ENCODE measurements around the gene KIRREL3. TPM values are rescaled to one million over a fixed set of nuclear protein-coding genes. Genes with fewer than 3 reads are reported as not detected.

The KIRREL3 gene
- total and polyA plus RNA-seq, 2 of the 8 experiments (the other 6 are each of a cell fraction or from before 2014, with no cell fraction given): 0.29 to 0.32 TPM

DNA sequence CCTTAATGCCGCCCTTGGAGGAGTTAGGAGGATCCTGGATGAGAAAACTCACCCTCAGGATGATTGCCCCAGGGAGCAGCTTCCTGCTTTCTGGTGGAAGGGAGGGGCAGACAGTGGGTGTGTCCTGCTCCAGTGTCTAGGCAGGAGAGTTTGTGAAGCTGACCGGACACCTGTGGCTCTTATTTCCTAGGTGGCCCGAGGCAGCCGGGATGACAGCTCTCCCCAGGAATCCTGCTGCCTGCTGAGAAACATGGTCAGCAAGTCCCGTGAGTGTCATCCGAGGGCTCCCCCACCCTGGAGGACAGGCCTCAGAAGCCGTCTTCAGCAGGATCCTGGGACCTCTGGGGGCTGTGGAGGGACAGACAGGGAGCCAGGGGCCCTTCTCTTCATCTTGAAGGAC is 594.7 kb downstream of the KIRREL3 start:
- DNase-seq (ENCODE audit: low read depth in 1 of 2, low spot score in 2 of 2) (no peak), FAIRE-seq (no peak)
- H3K79me1 ChIP-seq (ENCODE audit: low read depth, low read length): peaks cover 4% of the 10 kb centered on the region
- no peak overlapping the region for H4K5ac ChIP-seq (ENCODE audit: insufficient read length, low read depth, low read length)
- H3K23ac ChIP-seq (ENCODE audit: insufficient read length): no peak overlapping the region
- H3K4me2 ChIP-seq (ENCODE audit: insufficient read depth in 1 of 2, low read depth in 2 of 2, low read length in 2 of 2): no peak overlapping the region
- H2BK5ac ChIP-seq (ENCODE audit: low read depth, low read length): no peak overlapping the region
- WGBS, 2 experiments (ENCODE audit: extremely low coverage in 1 of 2, insufficient coverage in 1 of 2, insufficient read length in 1 of 2, insufficient replicate concordance in 2 of 2, low coverage in 1 of 2, low lambda C conversion rate in 2 of 2, missing lambda C conversion rate in 1 of 2): 82% methylated on average over 7 of the region's 7 CpGs; no CpG with 5 or more reads in 1 of the 2 experiments
- no peak overlapping the region for H3K4ac ChIP-seq (replicated peaks; ENCODE audit: insufficient read length, low read depth, low read length)
- no peak overlapping the region for H2AK5ac ChIP-seq (ENCODE audit: low read depth, low read length)
- no peak overlapping the region for H2BK20ac ChIP-seq (ENCODE audit: low read length)
- H3K14ac ChIP-seq (ENCODE audit: insufficient read length): no peak overlapping the region
- H3K56ac ChIP-seq (replicated peaks; ENCODE audit: insufficient read length, low read depth, low read length): no peak overlapping the region
- peaks cover 2 to 15% (median 7%) of the 10 kb centered on the region in 4 experiments; a peak in 6 of 7 replicates for H3K4me1 ChIP-seq (replicated peaks in 1 of 4; ENCODE audit: control insufficient read depth in 3 of 4, insufficient read depth in 4 of 4, low read length in 3 of 4)
- H3K18ac ChIP-seq (ENCODE audit: extremely low read depth, low read length): no peak overlapping the region
- H3K27ac ChIP-seq (ENCODE audit: low read depth, low read length): no peak overlapping the region
- no peak overlapping the region for H3K4me3 ChIP-seq (ENCODE audit: extremely low read depth in 1 of 4, insufficient read depth in 2 of 4, low read depth in 3 of 4, low read length in 4 of 4)
- H4K8ac ChIP-seq (ENCODE audit: extremely low read depth, insufficient read depth, low read length): no peak overlapping the region
- no peaks in the 10 kb centered on the region for H3K23me2 ChIP-seq (ENCODE audit: low read depth, low read length)
- no peak overlapping the region for H2BK15ac ChIP-seq (ENCODE audit: low read length)
- peaks cover 0 to 4% (median 1%) of the 10 kb centered on the region in 4 experiments; a peak in 2 of 8 replicates for H3K36me3 ChIP-seq (ENCODE audit: control insufficient read depth in 2 of 4, insufficient read depth in 4 of 4, low read length in 3 of 4)
- no peaks in the 10 kb centered on the region for H3K79me2 ChIP-seq (ENCODE audit: control insufficient read depth in 1 of 2, insufficient read depth in 2 of 2, low read length in 2 of 2)
- H4K20me1 ChIP-seq (replicated peaks in 1 of 2; ENCODE audit: control insufficient read depth in 1 of 2, insufficient read depth in 2 of 2, low read length in 2 of 2): no peaks in the 10 kb centered on the region
- ChIA-PET CTCF (ENCODE audit: partially characterized antibody) (interaction anchor here (1.6 to 3.5 kb wide), 2 partner anchors 75 to 95 kb away, joined by 6 to 12 read pairs; no protein-coding TSS in a partner anchor), POLR2A (ENCODE audit: partially characterized antibody) (interaction anchor here (0.8 to 1.2 kb wide), 2 partner anchors 12 to 143 kb away, joined by 3 read pairs; no protein-coding TSS in a partner anchor)
- no peak overlapping the region for H2AFZ ChIP-seq (ENCODE audit: low read length)
- no peak overlapping the region for H3K9ac ChIP-seq (replicated peaks in 1 of 4; ENCODE audit: extremely low read depth in 1 of 4, low read depth in 3 of 4, low read length in 3 of 4)
- no peak overlapping the region for H2BK120ac ChIP-seq (replicated peaks; ENCODE audit: low read depth, low read length)
- H3K9me3 ChIP-seq (ENCODE audit: insufficient read depth in 2 of 2, low read depth in 1 of 2, low read length in 1 of 2): no peaks in the 10 kb centered on the region
- H4K91ac ChIP-seq (replicated peaks; ENCODE audit: insufficient read length, low read length): no peak overlapping the region
- no peaks in the 10 kb centered on the region for H3K27me3 ChIP-seq (replicated peaks in 1 of 4; ENCODE audit: control insufficient read depth in 3 of 4, extremely low read depth in 1 of 4, insufficient read depth in 3 of 4, low read length in 3 of 4)
- no peak overlapping the region for H2BK12ac ChIP-seq (ENCODE audit: low read depth, low read length)
- TF ChIP-seq CHD1 (IDR thresholded peaks at IDR 0.05; ENCODE audit: low read depth, low read length): no peak
- no peak for TF ChIP-seq SIRT6 (IDR thresholded peaks at IDR 0.05; ENCODE audit: low read length)
- TF ChIP-seq SP1 (IDR thresholded peaks at IDR 0.05; ENCODE audit: low read depth, low read length): no peak
- no peak for TF ChIP-seq NRF1 (IDR thresholded peaks at IDR 0.05; ENCODE audit: low read depth, low read length)
- no peak for TF ChIP-seq TAF1 (IDR thresholded peaks at IDR 0.05; ENCODE audit: low read depth, low read length)
- TF ChIP-seq RXRA (IDR thresholded peaks at IDR 0.05; ENCODE audit: insufficient read depth, low read depth, low read length): no peak
- TF ChIP-seq SUZ12 (IDR thresholded peaks at IDR 0.05; ENCODE audit: low read length): no peak
- no peak for TF ChIP-seq TEAD4 (IDR thresholded peaks at IDR 0.05; ENCODE audit: low read depth, low read length)
- no peak for TF ChIP-seq TCF12 (IDR thresholded peaks at IDR 0.05; ENCODE audit: low read depth, low read length)
- no peak for TF ChIP-seq GTF2F1 (IDR thresholded peaks at IDR 0.05; ENCODE audit: borderline replicate concordance, low read depth, low read length)
- no peak for TF ChIP-seq EP300 (IDR thresholded peaks at IDR 0.05; ENCODE audit: borderline replicate concordance in 1 of 2, low read depth in 2 of 2, low read length in 2 of 2)
- no peak for TF ChIP-seq RNF2 (IDR thresholded peaks at IDR 0.05; ENCODE audit: borderline replicate concordance, low read depth, low read length, missing control alignments, poor library complexity, severe bottlenecking)

All from H1 (cell line).